GM12892 (cell line): Measurements from ENCODE around the gene TNFRSF17.

Experiments
- POLR2A ChIP-seq: IDR thresholded peaks from 2 replicates; pipeline ENCODE4 v1.6.1; 2011; ENCODE audit warnings: low read depth, low read length, control low read depth
- POLR2AphosphoS5 ChIP-seq: IDR thresholded peaks from 2 replicates; pipeline ENCODE4 v1.6.1; 2011; ENCODE audit warnings: low read depth, low read length, control low read depth

DNA sequence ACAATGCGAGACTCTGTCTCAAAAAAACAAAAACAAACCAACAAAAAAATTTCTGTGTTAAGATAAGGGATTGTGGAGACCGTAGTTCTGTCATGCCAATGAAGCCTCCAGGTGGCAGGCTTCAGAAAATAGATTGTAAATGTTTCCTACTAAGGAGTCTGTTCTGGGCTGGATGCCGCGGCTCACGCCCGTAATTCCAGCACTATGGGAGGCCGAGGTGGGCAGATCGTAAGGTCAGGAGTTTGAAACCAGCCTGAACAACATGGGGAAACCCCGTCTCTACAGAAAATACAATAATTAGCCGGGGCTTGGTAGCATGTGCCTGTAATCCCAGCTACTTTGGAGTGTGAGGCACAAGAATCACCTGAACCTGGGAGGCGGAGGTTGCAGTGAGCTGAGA, 7.1 kb downstream of the TNFRSF17 start:
- TF ChIP-seq POLR2AphosphoS5 = no peak
- no peak for TF ChIP-seq POLR2A
